Cardiac septum (tissue), 1 donor: Measurements from ENCODE around the gene SMC1B. TPM values are rescaled to one million over a fixed set of nuclear protein-coding genes. Genes with fewer than 3 reads are reported as not detected.
"Not testable (repeated sequence)": the region's sequence is repeated elsewhere in the genome, so short reads cannot be mapped to it uniquely, and the experiment has no call there.

Source experiments
- DNase-seq: peaks from one replicate; pipeline ENCODE4 v3.0.0-alpha.2; 2020; ENCODE audit warnings: low spot score
- intact Hi-C: fragments of 100-400 bp; cut with DNase I; formaldehyde crosslinking; loops from one replicate; pipeline ENCODE4 v1.14.0; 2022
- long read RNA-seq: library from polyadenylated mRNA; unstranded; transcript quantifications from one replicate; pipeline ENCODE4 v2.0.0, GENCODE V29; 2021
- total RNA-seq: library from RNA; stranded (reverse); fragmentation: NEBNext Ultra II Directional; extraction: Animal tissue kit (Norgen Biotek cat#: 25700); gene quantifications from one replicate; pipeline ENCODE4 v1.2.1, GENCODE V29; 2021
- donor health status: DM: no; HTN: no; CAD: no.

Gene SMC1B
- total RNA-seq: not detected
- long read RNA-seq, partial matches to known transcripts: 0 of 1 reads
- long read RNA-seq, other reads (novel, unspliced or antisense): 1 of 1 reads

- DNase-seq: no peak
- intact Hi-C loops: no loop called here
These were observed at the start of gene SMC1B, which contains the start of gene RIBC2 for GRCh38 chr22:45413368-45414211. TSS of gene SMC1B (minus strand) at chr22:45413599. CDS start at chr22:45413567, 32 bp downstream. TSS of gene RIBC2 (plus strand) at chr22:45413693. CDS start at chr22:45413887, 194 bp downstream.

- no peak for DNase-seq
- intact Hi-C loops: no loop called here
These were observed 48.7 kb upstream of the SMC1B start for GRCh38 chr22:45462034-45462655.

GRCh38 chr22:45460288-45461109 lies 47.1 kb upstream of the SMC1B start:
- intact Hi-C loops: no loop called here
- no peak for DNase-seq

- DNase-seq: no peak
- intact Hi-C loops: no loop called here
These were observed 45.8 kb upstream of the SMC1B start for GRCh38 chr22:45459235-45459634.

GRCh38 chr22:45458532-45458931 lies 45.1 kb upstream of the SMC1B start:
- intact Hi-C loops: no loop called here
- no peak for DNase-seq

- DNase-seq: no peak
- intact Hi-C loops: no loop called here
These were observed 43.4 kb upstream of the SMC1B start for GRCh38 chr22:45456811-45457210.

- no peak for DNase-seq
- intact Hi-C loops: no loop called here
These were observed 42.2 kb upstream of the SMC1B start for GRCh38 chr22:45455621-45456020.

- intact Hi-C loops: no loop called here
These were observed 41.8 kb upstream of the SMC1B start for GRCh38 chr22:45455212-45455611.

GRCh38 chr22:45454275-45454674 lies 40.9 kb upstream of the SMC1B start:
- intact Hi-C loops: loop anchor here (5.0 kb wide), 1 partner anchor 58 kb away; no protein-coding TSS in a partner anchor
- DNase-seq: no peak

More at GRCh38 chr22:45455212-45455611, 41.8 kb upstream of the SMC1B start:
- no peak for DNase-seq

GRCh38 chr22:45453764-45454163 lies 40.4 kb upstream of the SMC1B start:
- intact Hi-C loops: loop anchor here (5.0 kb wide), 1 partner anchor 59 kb away; no protein-coding TSS in a partner anchor
- no peak for DNase-seq

GRCh38 chr22:45452565-45453379 lies 39.4 kb upstream of the SMC1B start:
- intact Hi-C loops: loop anchor here (5.0 kb wide), 1 partner anchor 60 kb away; no protein-coding TSS in a partner anchor
- DNase-seq: no peak

GRCh38 chr22:45451972-45452371 lies 38.6 kb upstream of the SMC1B start:
- DNase-seq: no peak
- intact Hi-C loops: loop anchor here (5.0 kb wide), 1 partner anchor 60 kb away; no protein-coding TSS in a partner anchor

GRCh38 chr22:45450921-45451651 lies 37.7 kb upstream of the SMC1B start:
- intact Hi-C loops: loop anchor here (5.0 kb wide), 1 partner anchor 61 kb away; no protein-coding TSS in a partner anchor
- no peak for DNase-seq

GRCh38 chr22:45450101-45450785 lies 36.8 kb upstream of the SMC1B start:
- no peak for DNase-seq
- intact Hi-C loops: loop anchor here (5.0 kb wide), 1 partner anchor 62 kb away; no protein-coding TSS in a partner anchor

- DNase-seq, intact Hi-C loops: not testable (repeated sequence)
These were observed 36.0 kb upstream of the SMC1B start for GRCh38 chr22:45449442-45449841.

GRCh38 chr22:45448431-45448830 lies 35.0 kb upstream of the SMC1B start:
- DNase-seq: no peak
- intact Hi-C loops: no loop called here

- DNase-seq, intact Hi-C loops: not testable (repeated sequence)
These were observed 34.2 kb upstream of the SMC1B start for GRCh38 chr22:45447596-45447995.
